ENCODE data around the gene HIP1R. TPM values are rescaled to one million over a fixed set of nuclear protein-coding genes. Genes with fewer than 3 reads are reported as not detected.

Gene HIP1R
- total RNA-seq, 1 donor from 2014 or later, result 22.2 TPM

GRCh38 chr12:122843455-122843854, 8.2 kb downstream of the HIP1R start:
- TF ChIP-seq CTCF (IDR thresholded peaks at IDR 0.05; ENCODE audit: insufficient read depth, low read depth, low read length) (no peak), EZH2 (IDR thresholded peaks at IDR 0.05; ENCODE audit: insufficient read depth, low read length) (no peak)
- DNase-seq (ENCODE audit: low read depth) (no peak), FAIRE-seq (no peak)
- Mint-ChIP-seq H3K9me3 (ENCODE audit: unreplicated experiment) (peaks cover 2% of the 10 kb centered on the region), H3K4me1 (ENCODE audit: low read depth, unreplicated experiment) (peaks cover 14% of the 10 kb centered on the region), H3K4me3 (ENCODE audit: unreplicated experiment) (no peak overlapping the region), H3K27ac (ENCODE audit: unreplicated experiment) (no peak overlapping the region), H3K27me3 (ENCODE audit: low read depth, unreplicated experiment) (no peaks in the 10 kb centered on the region), H3K36me3 (ENCODE audit: low read depth, unreplicated experiment) (peaks cover 3% of the 10 kb centered on the region)
- no peak overlapping the region for H3K27ac ChIP-seq (ENCODE audit: low read depth, low read length)
- peaks cover 3% of the 10 kb centered on the region for H4K20me1 ChIP-seq (ENCODE audit: insufficient read depth, low read length)
- peaks cover 13% of the 10 kb centered on the region for H3K79me2 ChIP-seq (ENCODE audit: insufficient read depth, low read length)
- no peaks in the 10 kb centered on the region for H3K27me3 ChIP-seq (ENCODE audit: insufficient read depth, low read length)
- H2AFZ ChIP-seq (ENCODE audit: low read depth, low read length), result no peak overlapping the region
- no peaks in the 10 kb centered on the region for H3K9me3 ChIP-seq (ENCODE audit: insufficient read depth, low read depth, low read length)
- H3K4me3 ChIP-seq (ENCODE audit: insufficient read depth, low read depth, low read length), result no peak overlapping the region
- H3K36me3 ChIP-seq (ENCODE audit: insufficient read depth, low read length), result no peaks in the 10 kb centered on the region
- H3K9ac ChIP-seq (ENCODE audit: low read length), result no peak overlapping the region
- no peak overlapping the region for H3K4me2 ChIP-seq (ENCODE audit: low read length)
- H3K4me1 ChIP-seq (ENCODE audit: insufficient read depth, low read length), result peaks cover 23% of the 10 kb centered on the region

- H3K4me2 ChIP-seq (ENCODE audit: low read length), result no peak overlapping the region
- no peaks in the 10 kb centered on the region for H3K27me3 ChIP-seq (ENCODE audit: insufficient read depth, low read length)
- no peaks in the 10 kb centered on the region for H3K36me3 ChIP-seq (ENCODE audit: insufficient read depth, low read length)
- H3K27ac ChIP-seq (ENCODE audit: low read depth, low read length), result no peak overlapping the region
- FAIRE-seq, result no peak
- H3K4me1 ChIP-seq (ENCODE audit: insufficient read depth, low read length), result peaks cover 23% of the 10 kb centered on the region
- no peak overlapping the region for H3K27ac Mint-ChIP-seq (ENCODE audit: unreplicated experiment)
- H3K79me2 ChIP-seq (ENCODE audit: insufficient read depth, low read length), result peaks cover 7% of the 10 kb centered on the region
- no peak overlapping the region for H3K9ac ChIP-seq (ENCODE audit: low read length)
- H3K4me1 Mint-ChIP-seq (ENCODE audit: low read depth, unreplicated experiment), result peaks cover 14% of the 10 kb centered on the region
- no peak overlapping the region for H3K4me3 ChIP-seq (ENCODE audit: insufficient read depth, low read depth, low read length)
- no peak overlapping the region for H3K4me3 Mint-ChIP-seq (ENCODE audit: unreplicated experiment)
- H3K9me3 Mint-ChIP-seq (ENCODE audit: unreplicated experiment), result peaks cover 2% of the 10 kb centered on the region
- H4K20me1 ChIP-seq (ENCODE audit: insufficient read depth, low read length), result peaks cover 3% of the 10 kb centered on the region
- DNase-seq (ENCODE audit: low read depth), result no peak
- no peaks in the 10 kb centered on the region for H3K9me3 ChIP-seq (ENCODE audit: insufficient read depth, low read depth, low read length)
- H3K36me3 Mint-ChIP-seq (ENCODE audit: low read depth, unreplicated experiment), result peaks cover under 1% of the 10 kb centered on the region
- TF ChIP-seq CTCF (IDR thresholded peaks at IDR 0.05; ENCODE audit: insufficient read depth, low read depth, low read length) (no peak), EZH2 (IDR thresholded peaks at IDR 0.05; ENCODE audit: insufficient read depth, low read length) (no peak)
- no peaks in the 10 kb centered on the region for H3K27me3 Mint-ChIP-seq (ENCODE audit: low read depth, unreplicated experiment)
- H2AFZ ChIP-seq (ENCODE audit: low read depth, low read length), result no peak overlapping the region
Observed at GRCh38 chr12:122844366-122844971, 9.2 kb downstream of the HIP1R start.

Data from astrocyte (in vitro differentiated cells and primary cell).